Measurements from ENCODE around the gene CTDSPL. TPM values are rescaled to one million over a fixed set of nuclear protein-coding genes. Genes with fewer than 3 reads are reported as not detected.
A peak's percentile ranks its signal among the peaks of the same experiment; 100 is the strongest.

CTDSPL gene
- total and polyA plus RNA-seq, 2 of the 13 experiments (the other 11 are each of a cell fraction or from before 2014, with no cell fraction given), result 26.1 to 142 TPM

DNA sequence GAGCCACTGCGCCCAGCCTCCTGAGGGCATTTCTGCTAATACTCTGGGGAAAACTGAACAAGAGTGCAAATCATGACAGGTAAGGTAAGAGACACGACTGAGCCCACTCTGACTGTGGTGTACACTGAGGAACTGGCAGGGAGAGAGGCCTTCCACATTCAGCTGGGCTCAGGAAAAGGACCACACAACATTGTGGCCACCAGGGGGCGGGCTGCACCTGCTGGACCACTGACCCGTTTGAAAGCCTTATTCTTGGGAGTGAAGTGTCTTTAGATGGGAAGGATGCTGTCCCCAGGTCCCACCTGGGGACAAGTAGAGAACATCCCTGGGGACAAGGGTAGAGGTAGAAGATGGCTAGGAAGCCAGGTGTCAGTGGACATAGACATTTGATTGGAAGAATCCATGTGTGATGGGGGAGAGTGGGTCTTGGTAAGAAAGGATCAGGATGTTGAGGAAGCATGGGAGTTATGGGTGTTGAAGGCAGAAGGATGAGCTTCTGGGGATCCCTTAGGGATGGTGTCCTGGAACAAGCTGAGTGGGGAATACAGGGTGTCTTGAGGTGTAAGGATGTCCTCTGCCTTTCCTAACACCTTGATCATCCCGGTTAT is 6.2 kb upstream of the CTDSPL start (continued):
- TF ChIP-seq ZBTB7B (CRISPR knock-in tag; IDR thresholded peaks at IDR 0.05), result no peak
- TF ChIP-seq ZNF558 (CRISPR knock-in tag; IDR thresholded peaks at IDR 0.05; ENCODE audit: borderline replicate concordance), result no peak
- no peak for TF ChIP-seq KAT8 (CRISPR knock-in tag; IDR thresholded peaks at IDR 0.05)
- no peak for TF ChIP-seq IKZF1 (IDR thresholded peaks at IDR 0.05)
- TF ChIP-seq ZC3H13 (CRISPR knock-in tag; IDR thresholded peaks at IDR 0.05), result no peak
- TF ChIP-seq PCBP2 (optimal IDR thresholded peaks at IDR 0.05; ENCODE audit: low read depth, low read length, poor library complexity, severe bottlenecking), result no peak
- TF ChIP-seq, protein P1, sequence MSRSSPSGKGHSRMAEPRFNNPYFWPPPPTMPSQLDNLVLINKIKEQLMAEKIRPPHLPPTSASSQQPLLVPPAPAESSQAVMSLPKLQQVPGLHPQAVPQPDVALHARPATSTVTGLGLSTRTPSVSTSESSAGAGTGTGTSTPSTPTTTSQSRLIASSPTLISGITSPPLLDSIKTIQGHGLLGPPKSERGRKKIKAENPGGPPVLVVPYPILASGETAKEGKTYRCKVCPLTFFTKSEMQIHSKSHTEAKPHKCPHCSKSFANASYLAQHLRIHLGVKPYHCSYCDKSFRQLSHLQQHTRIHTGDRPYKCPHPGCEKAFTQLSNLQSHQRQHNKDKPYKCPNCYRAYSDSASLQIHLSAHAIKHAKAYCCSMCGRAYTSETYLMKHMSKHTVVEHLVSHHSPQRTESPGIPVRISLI (CRISPR knock-in tag; IDR thresholded peaks at IDR 0.05; ENCODE audit: borderline replicate concordance), result no peak
- no peak for TF ChIP-seq HDAC1 (CRISPR knock-in tag; IDR thresholded peaks at IDR 0.05)
- TF ChIP-seq ELF3 (CRISPR knock-in tag; IDR thresholded peaks at IDR 0.05), result peak; percentile 55; the same call in 1 of the 2 replicates
- no peak for TF ChIP-seq ZFP36L2 (CRISPR knock-in tag; IDR thresholded peaks at IDR 0.05)
- TF ChIP-seq MXI1 (IDR thresholded peaks at IDR 0.05; ENCODE audit: borderline replicate concordance, low read depth, low read length), result no peak
- TF ChIP-seq MNT (IDR thresholded peaks at IDR 0.05), result no peak
- TF ChIP-seq, protein P2, sequence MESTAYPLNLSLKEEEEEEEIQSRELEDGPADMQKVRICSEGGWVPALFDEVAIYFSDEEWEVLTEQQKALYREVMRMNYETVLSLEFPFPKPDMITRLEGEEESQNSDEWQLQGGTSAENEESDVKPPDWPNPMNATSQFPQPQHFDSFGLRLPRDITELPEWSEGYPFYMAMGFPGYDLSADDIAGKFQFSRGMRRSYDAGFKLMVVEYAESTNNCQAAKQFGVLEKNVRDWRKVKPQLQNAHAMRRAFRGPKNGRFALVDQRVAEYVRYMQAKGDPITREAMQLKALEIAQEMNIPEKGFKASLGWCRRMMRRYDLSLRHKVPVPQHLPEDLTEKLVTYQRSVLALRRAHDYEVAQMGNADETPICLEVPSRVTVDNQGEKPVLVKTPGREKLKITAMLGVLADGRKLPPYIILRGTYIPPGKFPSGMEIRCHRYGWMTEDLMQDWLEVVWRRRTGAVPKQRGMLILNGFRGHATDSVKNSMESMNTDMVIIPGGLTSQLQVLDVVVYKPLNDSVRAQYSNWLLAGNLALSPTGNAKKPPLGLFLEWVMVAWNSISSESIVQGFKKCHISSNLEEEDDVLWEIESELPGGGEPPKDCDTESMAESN (CRISPR knock-in tag; conservative IDR thresholded peaks at IDR 0.05), result 0 out of 2 replicates have a peak, but pooled peaks have one; percentile 25
- TF ChIP-seq ZNF12 (CRISPR knock-in tag; IDR thresholded peaks at IDR 0.05), result no peak
- peak; percentile 24; the same call in 1 of the 2 replicates for TF ChIP-seq ZSCAN31 (CRISPR knock-in tag; IDR thresholded peaks at IDR 0.05; ENCODE audit: low read depth)
- TF ChIP-seq THYN1 (CRISPR knock-in tag; IDR thresholded peaks at IDR 0.05; ENCODE audit: borderline replicate concordance, low read depth), result no peak
- TF ChIP-seq ZBTB33 (CRISPR knock-in tag; IDR thresholded peaks at IDR 0.05), result no peak; the same call in 1 of the 2 replicates
- TF ChIP-seq LCORL (IDR thresholded peaks at IDR 0.05), result no peak
- 0 out of 2 replicates have a peak, but pooled peaks have one; percentile 37 for TF ChIP-seq LCORL (CRISPR knock-in tag; IDR thresholded peaks at IDR 0.05)
- TF ChIP-seq ZBTB26 (CRISPR knock-in tag; IDR thresholded peaks at IDR 0.05; ENCODE audit: borderline replicate concordance), result no peak
- TF ChIP-seq ZNF34 (CRISPR knock-in tag; IDR thresholded peaks at IDR 0.05; ENCODE audit: borderline replicate concordance), result no peak
- no peak for TF ChIP-seq RBFOX2 (IDR thresholded peaks at IDR 0.05; ENCODE audit: low read depth, low read length)

Data from HepG2 (cell line).